ENCODE measurements around the gene CD82. TPM values are rescaled to one million over a fixed set of nuclear protein-coding genes. Genes with fewer than 3 reads are reported as not detected.
A peak's percentile ranks its signal among the peaks of the same experiment; 100 is the strongest.

CD82 gene
- total and polyA plus RNA-seq, 2 of the 8 experiments (the other 6 are each of a cell fraction or from before 2014, with no cell fraction given) = 7.9 to 10.3 TPM

- H2BK20ac ChIP-seq (ENCODE audit: low read length) = no peak overlapping the region
- CTCF ChIA-PET (ENCODE audit: partially characterized antibody) = interaction anchor here (1.4 to 4.6 kb wide), 2 partner anchors 8 to 14 kb away, joined by 4 to 33 read pairs; no protein-coding TSS in a partner anchor
- no peaks in the 10 kb centered on the region for H3K36me3 ChIP-seq (ENCODE audit: control insufficient read depth in 2 of 4, insufficient read depth in 4 of 4, low read length in 3 of 4)
- no peak overlapping the region for H3K18ac ChIP-seq (ENCODE audit: extremely low read depth, low read length)
- no peak overlapping the region for H3K4me2 ChIP-seq (ENCODE audit: insufficient read depth in 1 of 2, low read depth in 2 of 2, low read length in 2 of 2)
- H4K20me1 ChIP-seq (replicated peaks in 1 of 2; ENCODE audit: control insufficient read depth in 1 of 2, insufficient read depth in 2 of 2, low read length in 2 of 2) = no peaks in the 10 kb centered on the region
- H3K23ac ChIP-seq (ENCODE audit: insufficient read length) = no peak overlapping the region
- H3K14ac ChIP-seq (ENCODE audit: insufficient read length) = no peak overlapping the region
- no peak overlapping the region for H3K27ac ChIP-seq (ENCODE audit: low read depth, low read length)
- POLR2A ChIA-PET (ENCODE audit: partially characterized antibody) = interaction anchor here (0.6 kb wide), 1 partner anchor 11 kb away, joined by 3 read pairs; no protein-coding TSS in a partner anchor
- 92% methylated on average over 7 of the region's 7 CpGs; no CpG with 5 or more reads in 1 of the 2 experiments for WGBS, 2 experiments (ENCODE audit: extremely low coverage in 1 of 2, insufficient coverage in 1 of 2, insufficient read length in 1 of 2, insufficient replicate concordance in 2 of 2, low coverage in 1 of 2, low lambda C conversion rate in 2 of 2, missing lambda C conversion rate in 1 of 2)
- H2BK12ac ChIP-seq (ENCODE audit: low read depth, low read length) = peak overlapping the region; percentile 50; the same call in 1 of the 2 replicates
- H2AK5ac ChIP-seq (ENCODE audit: low read depth, low read length) = 0 out of 2 replicates have a peak overlapping the region, but pooled peaks have one; percentile 19
- peaks cover 0 to 2% (median 1%) of the 10 kb centered on the region in 4 experiments; a peak in 1 of 7 replicates for H3K27me3 ChIP-seq (replicated peaks in 1 of 4; ENCODE audit: control insufficient read depth in 3 of 4, extremely low read depth in 1 of 4, insufficient read depth in 3 of 4, low read length in 3 of 4)
- no peak overlapping the region for H4K91ac ChIP-seq (replicated peaks; ENCODE audit: insufficient read length, low read length)
- no peak overlapping the region for H4K5ac ChIP-seq (ENCODE audit: insufficient read length, low read depth, low read length)
- no peak overlapping the region for H3K9ac ChIP-seq (replicated peaks in 1 of 4; ENCODE audit: extremely low read depth in 1 of 4, low read depth in 3 of 4, low read length in 3 of 4)
- peaks cover 0 to 4% of the 10 kb centered on the region in 2 experiments; a peak in 1 of 4 replicates for H3K9me3 ChIP-seq (ENCODE audit: insufficient read depth in 2 of 2, low read depth in 1 of 2, low read length in 1 of 2)
- no peak overlapping the region for H2BK120ac ChIP-seq (replicated peaks; ENCODE audit: low read depth, low read length)
- no peak overlapping the region for H3K4me3 ChIP-seq (ENCODE audit: extremely low read depth in 1 of 4, insufficient read depth in 2 of 4, low read depth in 3 of 4, low read length in 4 of 4)
- no peak overlapping the region for H3K4ac ChIP-seq (replicated peaks; ENCODE audit: insufficient read length, low read depth, low read length)
- 0 out of 2 replicates have a peak overlapping the region, but pooled peaks have one; percentile 46 for H2BK15ac ChIP-seq (ENCODE audit: low read length)
- H2BK5ac ChIP-seq (ENCODE audit: low read depth, low read length) = no peak overlapping the region
- H2AFZ ChIP-seq (ENCODE audit: low read length) = no peak overlapping the region
- H3K23me2 ChIP-seq (ENCODE audit: low read depth, low read length) = no peaks in the 10 kb centered on the region
- H3K56ac ChIP-seq (replicated peaks; ENCODE audit: insufficient read length, low read depth, low read length) = no peak overlapping the region
- FAIRE-seq (no peak), DNase-seq (ENCODE audit: low read depth in 1 of 2, low spot score in 2 of 2) (no peak)
- no peak overlapping the region; the same call in 1 of the 2 replicates for H4K8ac ChIP-seq (ENCODE audit: extremely low read depth, insufficient read depth, low read length)
- H3K79me1 ChIP-seq (ENCODE audit: low read depth, low read length) = no peaks in the 10 kb centered on the region
- peaks cover 0 to 13% (median 6%) of the 10 kb centered on the region in 4 experiments; a peak in 6 of 7 replicates for H3K4me1 ChIP-seq (replicated peaks in 1 of 4; ENCODE audit: control insufficient read depth in 3 of 4, insufficient read depth in 4 of 4, low read length in 3 of 4)
- no peaks in the 10 kb centered on the region for H3K79me2 ChIP-seq (ENCODE audit: control insufficient read depth in 1 of 2, insufficient read depth in 2 of 2, low read length in 2 of 2)
- TF ChIP-seq FOSL1 (IDR thresholded peaks at IDR 0.05; ENCODE audit: insufficient read depth, low read depth, low read length) (no peak), BRCA1 (IDR thresholded peaks at IDR 0.05; ENCODE audit: low read depth, low read length) (no peak), SUZ12 (IDR thresholded peaks at IDR 0.05; ENCODE audit: low read length) (no peak), SIX5 (IDR thresholded peaks at IDR 0.05; ENCODE audit: low read depth, low read length) (no peak), SP2 (IDR thresholded peaks at IDR 0.05; ENCODE audit: low read length) (no peak), KDM5A (IDR thresholded peaks at IDR 0.05; ENCODE audit: low read length) (no peak), MAFK (IDR thresholded peaks at IDR 0.05; ENCODE audit: low read depth, low read length) (no peak), HDAC2 (IDR thresholded peaks at IDR 0.05; ENCODE audit: borderline replicate concordance in 1 of 2, low read depth in 2 of 2, low read length in 2 of 2) (no peak), SP1 (IDR thresholded peaks at IDR 0.05; ENCODE audit: low read depth, low read length) (no peak), EGR1 (IDR thresholded peaks at IDR 0.05; ENCODE audit: borderline replicate concordance, low read depth, low read length) (no peak), ATF3 (IDR thresholded peaks at IDR 0.05; ENCODE audit: insufficient read depth, low read depth, low read length) (no peak), MAX (IDR thresholded peaks at IDR 0.05) (no peak)
Measured at GRCh38 chr11:44630511-44631210, 65.2 kb downstream of the CD82 start.
